ENCODE data around the gene FXYD5.

DNA sequence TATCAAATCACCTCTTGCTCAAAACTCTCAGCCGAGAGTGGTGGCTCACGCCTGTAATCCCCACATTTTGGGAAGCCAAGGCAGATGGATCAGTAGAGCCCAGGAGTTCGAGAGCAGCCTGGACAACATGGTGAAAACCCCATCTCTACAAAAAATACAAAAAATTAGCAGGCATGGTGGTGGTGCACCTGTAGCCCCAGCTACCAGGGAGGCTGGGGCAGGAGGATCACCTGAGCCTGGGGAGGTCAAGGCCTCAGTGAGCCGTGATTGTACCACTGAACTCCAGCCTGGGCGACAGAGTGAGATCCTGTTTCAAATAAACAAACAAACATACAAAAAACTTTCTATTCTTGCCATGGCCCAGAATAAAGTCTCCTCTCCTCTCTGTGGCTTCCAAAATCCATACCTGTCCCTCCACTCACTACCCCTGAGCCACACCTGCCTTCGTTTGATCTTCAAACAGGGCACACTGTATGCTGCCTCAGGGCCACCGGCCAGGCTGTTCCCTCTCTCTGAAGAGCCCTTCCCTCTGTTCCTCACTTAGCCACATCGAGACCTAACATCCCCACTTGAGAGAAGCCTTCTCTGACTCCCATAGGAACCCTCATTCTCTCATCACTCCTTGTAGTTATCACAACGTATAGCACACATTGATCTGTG lies 26.0 kb upstream of the FXYD5 start:
- TF ChIP-seq, protein P1, sequence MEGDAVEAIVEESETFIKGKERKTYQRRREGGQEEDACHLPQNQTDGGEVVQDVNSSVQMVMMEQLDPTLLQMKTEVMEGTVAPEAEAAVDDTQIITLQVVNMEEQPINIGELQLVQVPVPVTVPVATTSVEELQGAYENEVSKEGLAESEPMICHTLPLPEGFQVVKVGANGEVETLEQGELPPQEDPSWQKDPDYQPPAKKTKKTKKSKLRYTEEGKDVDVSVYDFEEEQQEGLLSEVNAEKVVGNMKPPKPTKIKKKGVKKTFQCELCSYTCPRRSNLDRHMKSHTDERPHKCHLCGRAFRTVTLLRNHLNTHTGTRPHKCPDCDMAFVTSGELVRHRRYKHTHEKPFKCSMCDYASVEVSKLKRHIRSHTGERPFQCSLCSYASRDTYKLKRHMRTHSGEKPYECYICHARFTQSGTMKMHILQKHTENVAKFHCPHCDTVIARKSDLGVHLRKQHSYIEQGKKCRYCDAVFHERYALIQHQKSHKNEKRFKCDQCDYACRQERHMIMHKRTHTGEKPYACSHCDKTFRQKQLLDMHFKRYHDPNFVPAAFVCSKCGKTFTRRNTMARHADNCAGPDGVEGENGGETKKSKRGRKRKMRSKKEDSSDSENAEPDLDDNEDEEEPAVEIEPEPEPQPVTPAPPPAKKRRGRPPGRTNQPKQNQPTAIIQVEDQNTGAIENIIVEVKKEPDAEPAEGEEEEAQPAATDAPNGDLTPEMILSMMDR (conservative IDR thresholded peaks at IDR 0.05; ENCODE audit: low read depth, low read length), result no peak
- no peak for TF ChIP-seq EZH2 (IDR thresholded peaks at IDR 0.05; ENCODE audit: borderline replicate concordance, low read depth, low read length, poor library complexity, severe bottlenecking)

All from A673 (cell line).